IMR-90 (cell line): ENCODE measurements around the gene JAKMIP2. TPM values are rescaled to one million over a fixed set of nuclear protein-coding genes. Genes with fewer than 3 reads are reported as not detected.

Source experiments
- ATAC-seq: fragments of 200-7000 bp; cut with Tn5 transposase; 2 replicates; pipeline ENCODE4 v1.9.1; 2020; ENCODE audit warnings: low read depth, mild to moderate bottlenecking, moderate library complexity
- BruUV-seq: library from RNA; stranded (reverse); fragments of 400-500 nt; replicated peaks from 2 replicates; lab custom pipeline; 2021; lab: Mats Ljungman, UMichigan
- CTCF ChIA-PET: fragments of 300-600 bp; formaldehyde crosslinking; extraction: SDS; loops from one replicate; lab custom pipeline; 2021; ENCODE audit warnings: antibody characterized with exemption; lab: Yijun Ruan, JAX
- POLR2A ChIA-PET: fragments of 300-600 bp; sonication (Branson Sonifier 250); formaldehyde crosslinking; loops from one replicate; lab custom pipeline; 2022; ENCODE audit warnings: antibody characterized with exemption; ENCODE audit not compliant: unreplicated experiment; lab: Charles Lee
- DNase-seq: peaks from one replicate; pipeline ENCODE4 v3.0.0; 2013
- H2AFZ ChIP-seq: replicated peaks from 2 replicates; pipeline ENCODE3; 2013; ENCODE audit warnings: low read length, mild to moderate bottlenecking; ENCODE audit not compliant: poor library complexity
- H2AK5ac ChIP-seq: 2 replicates; pipeline ENCODE4 v1.6.1; 2013; ENCODE audit warnings: low read depth, low read length, inconsistent platforms
- H2AK9ac ChIP-seq: replicated peaks from 2 replicates; pipeline ENCODE3; 2013; ENCODE audit warnings: mild to moderate bottlenecking, low read depth, low read length, moderate library complexity; ENCODE audit not compliant: poor library complexity
- H2BK120ac ChIP-seq: 2 replicates; pipeline ENCODE4 v1.6.1; 2013; ENCODE audit warnings: low read depth, low read length, inconsistent platforms
- H2BK15ac ChIP-seq: 3 replicates; pipeline ENCODE4 v1.6.1; 2013; ENCODE audit warnings: low read depth, low read length, inconsistent platforms
- H2BK20ac ChIP-seq: 2 replicates; pipeline ENCODE4 v1.6.1; 2013; ENCODE audit warnings: low read depth, mild to moderate bottlenecking, inconsistent platforms, low read length, moderate library complexity
- H2BK5ac ChIP-seq: 2 replicates; pipeline ENCODE4 v1.6.1; 2013; ENCODE audit warnings: mild to moderate bottlenecking, low read depth, low read length, inconsistent platforms; ENCODE audit not compliant: poor library complexity, severe bottlenecking
- H3K14ac ChIP-seq: replicated peaks from 2 replicates; pipeline ENCODE4 v1.6.1; 2013; ENCODE audit warnings: low read depth, low read length, inconsistent platforms
- H3K18ac ChIP-seq: 2 replicates; pipeline ENCODE4 v1.6.1; 2013; ENCODE audit warnings: low read depth, low read length, control low read depth
- H3K23ac ChIP-seq: 2 replicates; pipeline ENCODE4 v1.6.1; 2013; ENCODE audit warnings: low read depth, low read length, inconsistent platforms
- H3K27ac ChIP-seq: 2 replicates; pipeline ENCODE4 v1.5.1; 2013; ENCODE audit warnings: mild to moderate bottlenecking, control low read depth, low read length; ENCODE audit not compliant: insufficient read depth
- H3K27me3 ChIP-seq: 2 replicates; pipeline ENCODE4 v1.6.1; 2013; ENCODE audit warnings: low read length; ENCODE audit not compliant: control insufficient read depth, insufficient read depth
- H3K36me3 ChIP-seq: 2 replicates; pipeline ENCODE4 v1.6.1; 2013; ENCODE audit warnings: low read length, mixed read lengths; ENCODE audit not compliant: control insufficient read depth, insufficient read depth
- H3K4ac ChIP-seq: 2 replicates; pipeline ENCODE4 v1.6.1; 2013; ENCODE audit warnings: low read depth, low read length, inconsistent platforms
- H3K4me1 ChIP-seq: 2 replicates; pipeline ENCODE4 v1.6.1; 2013; ENCODE audit warnings: low read length, mixed read lengths; ENCODE audit not compliant: control insufficient read depth, insufficient read depth
- H3K4me2 ChIP-seq: 2 replicates; pipeline ENCODE4 v1.6.1; 2013; ENCODE audit warnings: low read depth, mild to moderate bottlenecking, control low read depth, low read length, moderate library complexity
- H3K4me3 ChIP-seq: 2 replicates; pipeline ENCODE4 v1.5.1; 2013; ENCODE audit warnings: low read depth, mild to moderate bottlenecking, control low read depth, low read length, moderate library complexity; ENCODE audit not compliant: insufficient read depth
- H3K56ac ChIP-seq: 2 replicates; pipeline ENCODE4 v1.6.1; 2013; ENCODE audit warnings: low read length, inconsistent platforms; ENCODE audit not compliant: insufficient read depth; ENCODE audit errors: extremely low read depth
- H3K79me1 ChIP-seq, 2 experiments: 2 replicates each; pipeline ENCODE4 v1.6.1; 2013; ENCODE audit warnings: low read length in 2 of 2, inconsistent platforms in 1 of 2, low read depth in 1 of 2
- H3K9ac ChIP-seq: 2 replicates; pipeline ENCODE4 v1.6.1; 2013; ENCODE audit warnings: low read depth, low read length, control low read depth
- H3K9me1 ChIP-seq: 2 replicates; pipeline ENCODE4 v1.6.1; 2013; ENCODE audit warnings: low read length, inconsistent platforms; ENCODE audit not compliant: insufficient read depth
- H3K9me3 ChIP-seq: 2 replicates; pipeline ENCODE4 v1.6.1; 2013; ENCODE audit warnings: low read length; ENCODE audit not compliant: control insufficient read depth, insufficient read depth
- H4K20me1 ChIP-seq: 2 replicates; pipeline ENCODE4 v1.6.1; 2013; ENCODE audit warnings: low read length, inconsistent platforms; ENCODE audit not compliant: insufficient read depth
- H4K5ac ChIP-seq: 2 replicates; pipeline ENCODE4 v1.6.1; 2013; ENCODE audit warnings: mild to moderate bottlenecking, low read depth, low read length, control low read depth
- H4K8ac ChIP-seq, 2 experiments: 2 replicates each; pipeline ENCODE4 v1.6.1; 2013; ENCODE audit warnings: low read depth in 2 of 2, low read length in 2 of 2, control low read depth in 1 of 2, inconsistent platforms in 1 of 2
- H4K91ac ChIP-seq: 2 replicates; pipeline ENCODE4 v1.6.1; 2013; ENCODE audit warnings: low read depth, low read length, inconsistent platforms; ENCODE audit not compliant: insufficient read depth
- BHLHE40 ChIP-seq: fragments of 150-350 bp; IDR thresholded peaks from 2 replicates; pipeline ENCODE4 v1.6.1; 2016; ENCODE audit warnings: mild to moderate bottlenecking, low read depth, low read length
- CEBPB ChIP-seq: IDR thresholded peaks from 2 replicates; pipeline ENCODE4 v1.6.1; 2012; ENCODE audit warnings: low read depth, low read length, improper control_type of control experiment
- CHD1 ChIP-seq: IDR thresholded peaks from 2 replicates; pipeline ENCODE4 v1.6.1; 2012; ENCODE audit warnings: low read depth, low read length, improper control_type of control experiment
- ELK1 ChIP-seq: fragments of 150-350 bp; IDR thresholded peaks from 2 replicates; pipeline ENCODE4 v1.6.1; 2016; ENCODE audit warnings: low read depth, mild to moderate bottlenecking, low read length, moderate library complexity, borderline replicate concordance
- FOS ChIP-seq: fragments of 150-350 bp; IDR thresholded peaks from 2 replicates; pipeline ENCODE4 v1.6.1; 2016; ENCODE audit warnings: low read depth, low read length
- MAFK ChIP-seq: IDR thresholded peaks from 2 replicates; pipeline ENCODE4 v1.6.1; 2012; ENCODE audit warnings: low read depth, low read length, improper control_type of control experiment
- MAZ ChIP-seq: IDR thresholded peaks from 2 replicates; pipeline ENCODE4 v1.6.1; 2012; ENCODE audit warnings: low read depth, mild to moderate bottlenecking, low read length, improper control_type of control experiment, moderate library complexity, borderline replicate concordance
- MXI1 ChIP-seq: IDR thresholded peaks from 2 replicates; pipeline ENCODE4 v1.6.1; 2012; ENCODE audit warnings: low read depth, mild to moderate bottlenecking, low read length, moderate library complexity, borderline replicate concordance
- NFE2L2 ChIP-seq: fragments of 150-350 bp; IDR thresholded peaks from 2 replicates; pipeline ENCODE4 v1.6.1; 2016; ENCODE audit warnings: low read depth, mild to moderate bottlenecking, low read length
- POLR2A ChIP-seq: IDR thresholded peaks from 2 replicates; pipeline ENCODE4 v1.6.1; 2012; ENCODE audit warnings: mild to moderate bottlenecking, low read depth, low read length
- RAD21 ChIP-seq: IDR thresholded peaks from 2 replicates; pipeline ENCODE4 v1.6.1; 2012; ENCODE audit warnings: low read length, improper control_type of control experiment
- RCOR1 ChIP-seq: IDR thresholded peaks from 2 replicates; pipeline ENCODE4 v1.6.1; 2012; ENCODE audit warnings: mild to moderate bottlenecking, low read length, improper control_type of control experiment; ENCODE audit not compliant: insufficient replicate concordance
- RFX5 ChIP-seq: IDR thresholded peaks from 2 replicates; pipeline ENCODE4 v1.8.0; 2012; ENCODE audit warnings: low read depth, mild to moderate bottlenecking, low read length, moderate library complexity
- SMC3 ChIP-seq: fragments of 150-350 bp; IDR thresholded peaks from 2 replicates; pipeline ENCODE4 v1.6.1; 2016; ENCODE audit warnings: low read depth, mild to moderate bottlenecking, antibody characterized with exemption, low read length, moderate library complexity
- USF2 ChIP-seq: fragments of 150-350 bp; IDR thresholded peaks from 2 replicates; pipeline ENCODE4 v1.6.1; 2017; ENCODE audit warnings: mild to moderate bottlenecking, antibody characterized with exemption, low read length, low read depth
- whole genome bisulfite sequencing, 2 experiments: methylation state at CpG; one replicate each; pipeline versions ENCODE4 v1.1.5 to v1.1.7; 2013; ENCODE audit warnings: missing lambda C conversion rate in 2 of 2; ENCODE audit not compliant: insufficient read length in 1 of 2; ENCODE audit errors: extremely low coverage in 2 of 2; 5-methylcytosine and 5-hydroxymethylcytosine counted together
- dilution Hi-C: fragments of 300-500 bp; cut with HindIII; formaldehyde crosslinking; loops from one replicate; pipeline ENCODE4 v1.14.3; 2018; ENCODE audit warnings: low sequenced_read_pairs; ENCODE audit not compliant: unreplicated experiment
- in situ Hi-C: fragments of 300-500 bp; cut with MboI; formaldehyde crosslinking; loops from 3 replicates; pipeline ENCODE4 v1.14.3; 2019; ENCODE audit warnings: low sequenced_read_pairs, inconsistent platforms, mixed read lengths
- intact Hi-C: fragments of 100-400 bp; cut with micrococcal nuclease; formaldehyde crosslinking; loops from 2 replicates; pipeline ENCODE4 v1.10.0; 2022
- polyA plus RNA-seq, 3 experiments: library from polyadenylated mRNA; depleted of rRNA; stranded (reverse); fragments of >200 nt; gene quantifications; 2 replicates each; pipeline ENCODE4 v1.2.3, GENCODE V29; 2012; ENCODE audit warnings: low replicate concordance in 1 of 3
- total RNA-seq: library from RNA; depleted of rRNA; stranded (reverse); fragments of >200 nt; gene quantifications from 2 replicates; pipeline ENCODE4 v1.2.3, GENCODE V29; 2012
- TF ChIP-seq, protein P1 (sequence below): conservative IDR thresholded peaks from 2 replicates; pipeline ENCODE4 v1.5.1; 2012; ENCODE audit warnings: mild to moderate bottlenecking, low read depth, low read length, improper control_type of control experiment

The JAKMIP2 gene
- total and polyA plus RNA-seq, 2 of the 4 experiments (the other 2 are of a cell fraction) = under 0.01 TPM; not detected in 1

- H2AFZ ChIP-seq = no peak overlapping the region
- H2BK15ac ChIP-seq = no peak overlapping the region
- H3K4me3 ChIP-seq = no peak overlapping the region
- H4K8ac ChIP-seq = no peak overlapping the region
- H3K9ac ChIP-seq = no peak overlapping the region
- no peaks in the 10 kb centered on the region for H3K4me1 ChIP-seq
- H4K91ac ChIP-seq = no peak overlapping the region
- no peaks in the 10 kb centered on the region for H3K36me3 ChIP-seq
- BruUV-seq = no TSS peak
- no peak overlapping the region for H2BK5ac ChIP-seq
- H2BK20ac ChIP-seq = no peak overlapping the region
- H3K56ac ChIP-seq = no peak overlapping the region
- no peak overlapping the region for H3K4ac ChIP-seq
- in situ Hi-C loops = no loop called here
- H3K23ac ChIP-seq = no peak overlapping the region
- ATAC-seq (no peak), DNase-seq (no peak)
- no peaks in the 10 kb centered on the region for H3K79me1 ChIP-seq
- no peaks in the 10 kb centered on the region for H3K9me3 ChIP-seq
- no peak overlapping the region for H3K27ac ChIP-seq
- no peaks in the 10 kb centered on the region for H3K9me1 ChIP-seq
- H2BK120ac ChIP-seq = no peak overlapping the region
- no peaks in the 10 kb centered on the region for H3K27me3 ChIP-seq
- H3K14ac ChIP-seq = no peak overlapping the region
- H3K4me2 ChIP-seq = no peak overlapping the region
- no peak overlapping the region for H2AK9ac ChIP-seq
- no peak overlapping the region for H2AK5ac ChIP-seq
- ChIA-PET POLR2A (no interaction called here), CTCF (no interaction called here)
- no peak for TF ChIP-seq RAD21
- no peak for TF ChIP-seq NFE2L2
- no peak for TF ChIP-seq BHLHE40
- no peak for TF ChIP-seq SMC3
- TF ChIP-seq USF2 = no peak
- TF ChIP-seq, protein P1, sequence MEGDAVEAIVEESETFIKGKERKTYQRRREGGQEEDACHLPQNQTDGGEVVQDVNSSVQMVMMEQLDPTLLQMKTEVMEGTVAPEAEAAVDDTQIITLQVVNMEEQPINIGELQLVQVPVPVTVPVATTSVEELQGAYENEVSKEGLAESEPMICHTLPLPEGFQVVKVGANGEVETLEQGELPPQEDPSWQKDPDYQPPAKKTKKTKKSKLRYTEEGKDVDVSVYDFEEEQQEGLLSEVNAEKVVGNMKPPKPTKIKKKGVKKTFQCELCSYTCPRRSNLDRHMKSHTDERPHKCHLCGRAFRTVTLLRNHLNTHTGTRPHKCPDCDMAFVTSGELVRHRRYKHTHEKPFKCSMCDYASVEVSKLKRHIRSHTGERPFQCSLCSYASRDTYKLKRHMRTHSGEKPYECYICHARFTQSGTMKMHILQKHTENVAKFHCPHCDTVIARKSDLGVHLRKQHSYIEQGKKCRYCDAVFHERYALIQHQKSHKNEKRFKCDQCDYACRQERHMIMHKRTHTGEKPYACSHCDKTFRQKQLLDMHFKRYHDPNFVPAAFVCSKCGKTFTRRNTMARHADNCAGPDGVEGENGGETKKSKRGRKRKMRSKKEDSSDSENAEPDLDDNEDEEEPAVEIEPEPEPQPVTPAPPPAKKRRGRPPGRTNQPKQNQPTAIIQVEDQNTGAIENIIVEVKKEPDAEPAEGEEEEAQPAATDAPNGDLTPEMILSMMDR = no peak
- no peak for TF ChIP-seq CEBPB
- no peak for TF ChIP-seq FOS
- TF ChIP-seq ELK1 = no peak
- TF ChIP-seq MAZ = no peak
- no peak for TF ChIP-seq POLR2A
- no peak for TF ChIP-seq RFX5
- no peak for TF ChIP-seq MAFK
- TF ChIP-seq RCOR1 = no peak
- TF ChIP-seq CHD1 = no peak
- no peak for TF ChIP-seq MXI1
- intact Hi-C loops = loop anchor here (2.0 kb wide), 1 partner anchor 35 kb away; no protein-coding TSS in a partner anchor
- dilution Hi-C loops = no loop called here
- no CpG with 5 or more reads among the region's 3 CpGs for WGBS, 2 experiments
- no peak overlapping the region for H3K18ac ChIP-seq
- no peak overlapping the region for H4K5ac ChIP-seq
- H4K20me1 ChIP-seq = no peaks in the 10 kb centered on the region
Observed at GRCh38 chr5:147737921-147738320, 44.6 kb downstream of the JAKMIP2 start.
